T-helper 1 cell (primary cell): ENCODE data around the gene CBX7.

Experiments used
- DNase-seq, 5 donors: peaks; one replicate each; pipeline ENCODE4 v3.0.0-alpha.2; 2012 to 2020

The CBX7 gene

GRCh38 chr22:39146256-39147101 is 6.0 kb downstream of the CBX7 start:
- DNase-seq = no peak

GRCh38 chr22:39144101-39144767 is 8.2 kb downstream of the CBX7 start:
- peak; percentile 40 to 65 (median 50) for DNase-seq

GRCh38 chr22:39142088-39142680 is 10.3 kb downstream of the CBX7 start:
- DNase-seq = no peak

- DNase-seq = no peak
These were observed 12.5 kb downstream of the CBX7 start for GRCh38 chr22:39139933-39140332.

GRCh38 chr22:39138357-39138997 is 14.0 kb downstream of the CBX7 start:
- no peak for DNase-seq

- DNase-seq = no peak
These were observed 16.2 kb downstream of the CBX7 start for GRCh38 chr22:39136317-39136716.

GRCh38 chr22:39135092-39135896 is 17.2 kb downstream of the CBX7 start:
- DNase-seq = peak in 2 of 5 donors; percentile 30 to 37

GRCh38 chr22:39134366-39135091 is 18.0 kb downstream of the CBX7 start:
- no peak for DNase-seq

GRCh38 chr22:39133871-39134270 is 18.6 kb downstream of the CBX7 start:
- no peak for DNase-seq

GRCh38 chr22:39132871-39133524 is 19.5 kb downstream of the CBX7 start:
- DNase-seq = no peak

- DNase-seq = no peak
These were observed 20.2 kb downstream of the CBX7 start for GRCh38 chr22:39132281-39132680.

GRCh38 chr22:39130892-39131855 is 21.3 kb downstream of the CBX7 start:
- DNase-seq = no peak

GRCh38 chr22:39130152-39130704 is 22.3 kb downstream of the CBX7 start:
- no peak for DNase-seq

GRCh38 chr22:39129746-39130145 is 22.7 kb downstream of the CBX7 start:
- DNase-seq = no peak

GRCh38 chr22:39129081-39129480 is 23.4 kb downstream of the CBX7 start:
- DNase-seq = no peak

GRCh38 chr22:39128508-39128907 is 24.0 kb downstream of the CBX7 start:
- no peak for DNase-seq

- no peak for DNase-seq
These were observed 26.9 kb downstream of the CBX7 start for GRCh38 chr22:39125622-39126021.

GRCh38 chr22:39123751-39124581 is 28.5 kb downstream of the CBX7 start:
- DNase-seq = no peak
